GM04503 (cell line): ENCODE results near the gene RASSF7.

ENCODE experiments used
- DNase-seq: peaks from one replicate; pipeline ENCODE4 v3.0.0-alpha.2; 2012; ENCODE audit warnings: low read depth

RASSF7 gene

DNA sequence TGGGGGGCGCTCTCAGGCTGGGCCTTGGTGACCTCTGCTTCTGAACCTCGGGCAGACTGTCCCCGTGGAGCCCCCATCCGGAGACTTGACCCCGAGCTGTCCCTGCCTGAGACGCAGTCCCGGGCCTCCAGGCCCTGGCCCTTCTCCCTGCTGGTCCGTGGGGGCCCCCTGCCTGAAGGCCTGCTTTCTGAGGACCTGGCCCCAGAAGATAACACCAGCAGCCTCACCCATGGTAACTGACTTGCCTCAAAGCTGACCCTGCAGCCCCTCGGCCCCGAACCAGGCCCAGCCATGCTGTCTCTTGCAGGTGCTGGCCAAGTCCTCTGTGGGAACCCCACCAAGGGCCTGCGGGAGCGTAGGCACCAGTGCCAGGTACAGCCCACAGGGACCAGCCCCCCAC, 9.2 kb upstream of the RASSF7 start:
- DNase-seq = no peak

DNA sequence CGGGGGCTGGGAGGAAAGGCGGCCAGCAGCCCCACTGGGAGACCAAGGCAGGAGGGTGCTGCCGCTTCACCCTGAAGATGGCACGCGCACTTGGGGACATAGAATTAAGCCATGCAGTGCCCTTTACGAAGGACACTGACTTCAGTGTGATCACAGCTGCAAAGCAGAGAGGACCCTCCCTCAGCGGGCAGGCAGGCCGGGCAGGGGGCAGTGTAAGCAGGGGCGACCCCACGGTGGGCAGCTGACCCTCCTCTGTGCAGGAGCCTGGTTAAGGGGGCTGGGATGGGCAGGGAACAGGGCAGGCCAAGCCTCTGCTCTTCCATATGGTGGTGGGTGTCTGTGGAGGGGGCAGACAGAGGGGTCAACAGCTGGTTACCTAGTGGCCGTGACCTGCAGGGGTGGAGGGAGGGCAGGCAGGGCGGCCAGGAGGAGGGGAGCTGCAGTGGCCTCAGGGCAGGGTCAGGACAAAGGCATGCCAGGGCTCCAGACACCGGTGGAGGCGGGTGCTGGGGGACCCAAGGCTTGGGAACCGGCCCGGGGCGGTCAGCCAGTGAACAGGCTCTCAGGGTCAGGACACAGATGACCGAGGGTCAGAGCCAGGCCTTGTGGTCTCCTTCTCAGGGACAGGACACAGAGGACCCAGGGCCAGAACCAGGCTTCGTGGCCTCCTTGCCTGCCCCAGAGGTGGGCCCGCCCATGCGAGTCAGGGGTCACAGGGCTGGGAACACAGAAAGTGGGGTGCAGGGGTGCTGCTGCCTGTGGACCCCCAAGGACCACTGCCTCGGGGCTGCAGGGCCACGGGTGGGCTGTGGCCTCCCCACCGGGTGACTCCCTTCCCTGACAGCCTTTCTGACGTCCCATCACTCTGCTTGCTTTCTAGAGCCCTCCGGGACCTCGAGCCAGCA, 7.4 kb upstream of the RASSF7 start:
- DNase-seq = no peak

DNA sequence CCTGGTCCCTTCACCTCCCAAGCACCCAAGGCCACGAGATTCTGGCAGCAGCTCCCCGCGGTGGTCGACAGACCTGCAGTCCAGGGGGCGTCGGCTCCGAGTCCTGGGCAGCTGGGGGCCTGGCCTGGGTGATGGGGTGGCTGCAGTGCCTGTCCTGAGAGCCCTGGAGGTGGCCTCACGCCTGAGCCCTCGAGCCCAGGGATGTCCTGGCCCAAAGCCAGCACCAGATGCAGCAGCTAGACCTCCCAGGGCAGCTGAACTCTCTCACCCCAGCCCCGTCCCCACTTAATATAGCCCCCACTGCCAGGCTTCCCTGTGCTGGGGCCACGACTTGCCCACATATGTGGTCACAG, 6.8 kb upstream of the RASSF7 start:
- DNase-seq = no peak

DNA sequence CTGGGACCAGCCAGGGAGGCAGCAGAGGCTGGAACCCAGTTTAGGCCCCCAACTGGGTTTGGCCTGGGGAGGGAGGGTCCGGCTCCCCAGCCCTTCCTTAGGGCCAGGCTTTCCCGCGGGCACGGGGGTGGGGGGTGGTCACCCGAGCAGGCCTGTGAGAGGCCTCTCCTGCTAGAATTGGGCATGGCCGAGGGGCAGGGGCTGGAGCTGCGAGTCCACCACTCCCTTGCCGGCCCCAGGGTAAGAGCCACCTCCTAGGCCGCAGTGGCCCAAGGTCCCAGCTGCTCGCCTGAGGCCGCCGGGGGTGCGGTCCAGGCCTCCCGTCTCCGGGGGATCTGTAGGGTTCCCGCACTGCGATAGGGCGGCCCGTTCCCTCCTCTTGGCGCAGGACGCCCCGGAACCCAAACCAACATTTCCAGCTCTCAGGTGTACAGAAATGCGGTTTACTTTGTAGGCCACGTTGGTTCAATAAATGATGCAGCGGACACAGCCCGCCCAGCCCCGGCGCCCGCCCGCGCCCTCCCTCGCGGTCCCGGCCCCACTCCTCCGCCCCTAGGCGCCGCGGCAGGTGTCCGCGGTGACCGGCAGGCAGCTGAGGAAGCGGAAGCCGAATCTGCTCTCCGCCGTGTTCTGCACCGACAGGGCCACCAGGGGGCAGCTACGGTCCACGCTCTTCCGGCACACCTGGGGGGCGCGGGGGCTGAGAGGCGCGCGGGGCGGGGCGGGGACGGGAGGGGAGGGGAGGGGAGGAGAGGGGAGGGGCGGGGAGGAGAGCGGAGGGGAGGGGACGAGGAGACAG, 6.1 kb upstream of the RASSF7 start:
- no peak for DNase-seq

DNA sequence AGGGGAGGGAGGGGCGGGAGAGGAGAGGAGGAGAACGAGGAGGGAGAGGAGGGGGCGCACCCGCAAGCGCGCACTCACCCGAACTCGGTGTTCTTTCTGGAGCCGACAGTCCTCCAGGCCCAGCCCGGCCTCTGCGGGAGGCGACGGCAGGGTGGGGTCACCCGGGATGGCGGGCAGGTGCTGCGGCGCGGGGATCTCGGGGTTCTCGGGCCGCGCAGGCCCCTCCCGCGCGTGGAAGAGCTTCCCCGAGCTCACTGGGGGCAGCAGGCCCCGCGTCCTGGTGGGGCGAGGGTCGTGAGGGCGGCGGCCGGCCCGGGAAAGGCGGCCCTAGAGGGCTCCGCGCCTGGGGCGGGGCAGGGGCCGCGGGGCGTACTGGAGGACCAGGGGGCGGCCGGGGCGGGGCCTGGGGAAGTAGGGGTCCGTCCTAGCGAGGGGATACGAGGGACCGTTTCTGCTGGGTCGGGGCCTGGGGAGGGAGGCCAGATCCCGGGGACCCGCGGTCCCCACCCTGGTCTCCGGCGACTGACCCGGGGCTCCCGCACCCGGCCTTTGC, 5.5 kb upstream of the RASSF7 start:
- no peak for DNase-seq

DNA sequence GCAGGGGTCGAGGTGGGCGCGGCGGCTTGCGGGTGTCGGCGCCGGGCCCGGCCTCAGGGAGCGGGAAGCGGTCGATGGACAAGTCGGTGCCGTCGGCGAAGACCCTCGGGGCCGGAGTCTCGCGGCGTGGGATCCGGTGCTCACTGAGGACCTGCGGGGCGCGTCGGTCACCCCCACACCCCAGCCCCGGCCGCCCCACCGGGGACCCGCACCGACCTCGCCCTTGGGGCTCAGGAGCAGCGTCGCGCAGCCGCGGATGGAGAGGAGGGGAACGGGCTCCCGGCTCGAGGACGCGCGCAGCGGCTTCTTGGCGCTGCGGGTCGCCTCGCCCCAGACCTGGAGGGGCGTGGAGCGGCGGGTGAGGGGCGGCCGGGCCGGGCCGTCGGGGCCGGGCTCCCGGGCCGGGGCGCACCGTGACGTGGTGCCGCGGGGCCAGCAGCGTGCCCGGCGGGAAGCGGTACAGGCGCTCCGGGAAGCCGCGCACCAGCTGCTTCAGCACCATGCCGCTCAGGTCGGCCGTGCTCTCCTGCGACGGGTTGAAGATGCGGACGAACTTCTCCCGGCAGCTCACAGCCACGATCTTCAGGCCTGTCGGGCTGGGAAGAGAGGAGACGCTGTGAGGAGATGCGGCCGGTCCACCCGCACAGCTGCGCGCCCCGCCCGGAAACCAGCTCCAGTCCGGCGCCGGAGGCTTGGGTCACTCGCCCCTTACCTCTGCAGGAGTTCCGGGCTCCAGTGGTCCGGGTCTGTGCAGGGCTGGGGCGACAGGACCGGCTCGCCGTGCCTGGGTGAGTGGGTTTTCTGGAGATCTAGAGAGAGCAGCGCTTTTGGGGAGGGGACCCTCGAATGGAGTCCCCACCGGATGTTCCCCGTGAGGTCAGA, 4.7 kb upstream of the RASSF7 start:
- DNase-seq = no peak

DNA sequence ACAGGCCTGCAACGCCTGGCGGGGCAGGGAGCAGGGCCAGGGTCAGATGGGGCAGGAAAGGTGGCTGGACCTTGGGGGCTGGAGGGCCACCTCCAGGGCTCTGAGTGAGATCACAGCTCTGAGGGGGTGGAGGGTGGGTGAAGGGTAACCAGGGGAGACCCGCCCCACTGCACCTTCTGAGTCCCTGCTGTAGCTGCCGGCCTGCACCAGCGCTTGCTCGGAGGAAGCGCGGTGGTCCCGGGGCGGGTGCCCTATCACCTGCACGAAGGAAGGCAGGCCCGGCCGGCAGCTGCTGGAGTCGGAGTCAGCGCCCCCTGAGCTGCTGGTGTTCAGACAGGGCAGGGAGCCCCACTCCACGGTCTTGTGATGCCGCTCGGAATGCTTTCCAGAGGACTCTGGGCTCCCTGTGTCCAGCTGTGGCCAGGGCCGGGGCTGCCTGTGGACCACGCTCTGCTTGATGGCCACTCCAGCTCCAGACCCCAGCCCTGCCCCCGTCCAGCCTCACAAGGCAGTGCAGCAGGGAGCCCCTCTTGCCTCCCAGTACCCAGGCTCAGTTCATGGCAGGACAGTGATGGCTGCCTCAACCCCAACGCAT, 4.0 kb upstream of the RASSF7 start:
- no peak for DNase-seq

DNA sequence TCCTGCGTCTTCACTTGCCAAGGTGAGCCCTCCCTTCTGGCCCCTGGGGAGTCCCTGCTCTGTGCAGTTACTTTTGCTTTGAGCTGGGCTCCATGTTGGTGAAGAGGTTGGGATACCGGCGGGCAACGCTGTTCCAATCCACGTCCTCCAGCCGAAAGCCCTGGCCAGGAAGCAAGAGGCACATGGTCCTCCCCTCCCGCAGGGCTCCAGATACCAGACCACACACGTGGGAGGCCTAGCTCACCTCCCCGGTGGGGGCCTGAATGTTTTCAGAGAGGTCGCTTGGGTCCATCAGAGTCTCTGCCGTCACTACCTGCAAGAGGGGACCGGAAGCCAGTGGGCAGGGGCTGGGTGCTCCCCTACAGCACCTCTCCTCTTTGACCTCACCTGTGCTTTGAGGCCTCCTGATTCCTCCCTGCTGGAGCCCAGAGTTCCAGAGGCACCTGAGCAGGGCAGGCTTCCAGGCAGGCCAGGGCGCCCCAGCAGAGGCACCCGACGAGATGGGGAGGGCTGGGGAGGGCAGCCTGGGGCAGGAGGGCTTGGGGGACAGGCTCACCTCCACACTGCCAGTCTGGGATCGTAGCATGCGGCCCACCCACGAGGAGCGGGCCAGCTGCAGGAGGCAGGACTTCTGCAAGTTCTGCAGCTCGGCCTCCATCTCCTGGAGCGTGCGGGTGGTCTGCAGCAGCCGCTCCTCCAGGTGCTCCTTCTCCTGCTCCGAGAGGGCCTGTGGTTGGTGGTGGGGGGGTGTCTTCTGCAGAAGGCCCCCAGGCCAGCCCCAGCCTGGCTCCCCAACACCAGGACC, 3.2 kb upstream of the RASSF7 start:
- no peak for DNase-seq

DNA sequence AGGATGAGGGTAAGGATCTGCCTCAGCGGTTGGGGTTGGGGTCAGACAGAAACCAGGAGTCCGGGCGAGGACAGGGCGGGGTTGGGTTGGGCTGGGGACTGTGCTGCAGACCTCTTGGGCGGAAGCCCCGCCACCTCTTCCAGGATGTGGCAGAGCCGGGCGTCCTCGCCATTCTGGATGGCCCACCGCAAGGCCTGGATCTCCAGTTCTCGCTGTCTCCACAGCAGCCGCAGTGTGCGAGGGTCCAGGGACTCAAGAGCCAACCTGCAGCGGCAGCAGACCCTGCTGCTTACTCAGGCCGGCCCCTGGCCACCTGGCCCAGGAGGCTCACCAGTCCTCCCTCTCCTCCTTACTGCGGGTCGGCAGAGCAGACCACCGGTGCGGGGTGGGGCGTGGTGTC, 2.3 kb upstream of the RASSF7 start:
- DNase-seq = no peak

DNA sequence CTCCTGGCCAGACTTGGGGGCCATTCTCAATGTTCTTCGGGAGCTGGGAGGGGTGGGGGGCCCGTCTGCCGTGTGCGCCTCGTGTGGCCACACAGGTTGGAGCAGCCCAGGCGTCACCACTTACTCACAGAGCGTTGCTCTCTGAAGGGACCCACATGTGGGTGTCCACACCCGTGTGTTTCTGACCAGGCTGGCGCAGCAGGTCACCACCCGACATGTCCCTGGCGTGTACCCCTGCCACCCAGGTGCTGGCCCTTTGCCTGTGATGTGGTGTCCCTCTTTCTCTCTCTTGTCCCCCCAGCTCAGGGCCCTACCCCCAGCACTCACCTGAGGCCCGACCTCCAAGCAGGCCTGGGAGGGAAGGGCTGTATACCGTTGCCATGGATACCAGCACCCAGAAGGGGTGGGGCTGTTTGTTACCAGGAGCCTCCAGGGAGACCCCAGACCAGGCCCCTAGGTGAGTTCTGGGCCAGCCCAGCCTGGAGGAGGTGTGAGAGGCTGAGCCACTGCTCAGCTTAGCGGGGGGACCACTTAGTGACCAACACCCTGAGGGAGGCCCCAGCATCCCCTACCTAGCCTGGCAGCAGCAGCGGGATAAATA, 1.6 kb upstream of the RASSF7 start:
- no peak for DNase-seq

DNA sequence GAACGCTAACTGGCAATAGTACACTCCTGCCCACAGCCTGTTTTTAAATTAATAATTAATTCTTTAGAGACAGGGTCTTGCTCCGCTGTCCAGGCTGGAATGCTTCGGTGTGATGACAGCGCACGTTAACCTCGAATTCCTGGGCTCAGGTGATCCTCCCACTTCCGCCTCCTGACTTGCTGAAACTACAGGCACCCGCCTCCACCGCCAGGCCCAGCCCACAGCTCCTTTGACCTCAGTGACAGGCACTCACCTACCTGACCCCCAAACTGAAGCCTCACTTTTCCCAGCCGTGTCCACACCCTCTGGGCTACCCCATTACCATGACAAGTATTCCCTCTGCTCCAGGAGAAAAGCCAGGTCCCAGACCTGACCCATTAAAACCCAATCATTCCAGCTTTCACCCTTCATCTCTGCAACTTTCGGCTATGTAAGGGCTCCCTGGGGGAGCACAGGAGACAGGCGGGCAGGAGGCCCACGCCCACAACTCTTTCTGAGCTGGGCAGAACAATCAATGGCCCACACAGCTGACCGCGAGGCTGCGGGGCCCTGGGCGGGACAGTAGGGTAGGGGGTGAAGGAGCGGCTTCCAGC, 962 bp upstream of the RASSF7 start:
- no peak for DNase-seq

DNA sequence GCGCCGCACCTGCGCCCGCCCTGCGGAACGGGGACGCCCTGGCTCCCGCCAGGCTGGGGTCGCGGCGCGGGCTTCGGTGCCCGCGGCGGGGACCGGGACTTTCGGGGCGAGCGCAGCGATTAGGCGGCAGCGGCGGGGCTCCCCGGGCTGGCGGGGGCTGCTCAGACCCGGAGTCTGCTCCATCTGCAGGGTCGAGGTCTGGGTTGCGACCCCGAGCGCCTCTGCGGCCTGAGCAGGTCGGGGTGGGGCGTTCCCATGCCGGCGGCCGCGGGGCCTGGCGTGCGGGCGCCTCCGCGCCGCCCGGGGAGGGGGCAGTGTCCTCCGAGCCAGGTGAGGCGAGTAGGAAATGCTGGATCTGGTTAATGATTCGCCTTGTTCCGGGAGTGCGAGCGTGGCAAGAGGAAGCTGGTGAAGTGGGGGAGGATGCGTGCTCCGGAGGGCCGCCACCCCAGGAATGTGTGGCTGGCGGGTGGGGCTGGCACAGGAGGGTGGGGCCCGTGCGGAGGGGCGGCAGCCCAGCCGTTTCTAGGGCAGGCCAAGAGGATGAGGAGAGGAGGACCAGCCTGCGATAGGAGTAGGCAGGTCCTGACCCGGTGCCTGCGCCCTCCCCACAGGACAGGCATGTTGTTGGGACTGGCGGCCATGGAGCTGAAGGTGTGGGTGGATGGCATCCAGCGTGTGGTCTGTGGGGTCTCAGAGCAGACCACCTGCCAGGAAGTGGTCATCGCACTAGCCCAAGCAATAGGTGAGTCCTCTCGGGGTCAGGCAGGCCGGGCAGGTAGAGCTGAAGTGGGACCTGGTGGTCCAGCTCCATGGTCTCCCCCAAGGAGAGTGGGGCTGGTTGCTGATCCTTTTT, 606 bp downstream of the RASSF7 start:
- no peak for DNase-seq

DNA sequence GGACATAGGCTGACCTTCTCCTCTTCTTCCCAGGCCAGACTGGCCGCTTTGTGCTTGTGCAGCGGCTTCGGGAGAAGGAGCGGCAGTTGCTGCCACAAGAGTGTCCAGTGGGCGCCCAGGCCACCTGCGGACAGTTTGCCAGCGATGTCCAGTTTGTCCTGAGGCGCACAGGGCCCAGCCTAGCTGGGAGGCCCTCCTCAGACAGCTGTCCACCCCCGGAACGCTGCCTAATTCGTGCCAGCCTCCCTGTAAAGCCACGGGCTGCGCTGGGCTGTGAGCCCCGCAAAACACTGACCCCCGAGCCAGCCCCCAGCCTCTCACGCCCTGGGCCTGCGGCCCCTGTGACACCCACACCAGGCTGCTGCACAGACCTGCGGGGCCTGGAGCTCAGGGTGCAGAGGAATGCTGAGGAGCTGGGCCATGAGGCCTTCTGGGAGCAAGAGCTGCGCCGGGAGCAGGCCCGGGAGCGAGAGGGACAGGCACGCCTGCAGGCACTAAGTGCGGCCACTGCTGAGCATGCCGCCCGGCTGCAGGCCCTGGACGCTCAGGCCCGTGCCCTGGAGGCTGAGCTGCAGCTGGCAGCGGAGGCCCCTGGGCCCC, 1.4 kb downstream of the RASSF7 start:
- no peak for DNase-seq

DNA sequence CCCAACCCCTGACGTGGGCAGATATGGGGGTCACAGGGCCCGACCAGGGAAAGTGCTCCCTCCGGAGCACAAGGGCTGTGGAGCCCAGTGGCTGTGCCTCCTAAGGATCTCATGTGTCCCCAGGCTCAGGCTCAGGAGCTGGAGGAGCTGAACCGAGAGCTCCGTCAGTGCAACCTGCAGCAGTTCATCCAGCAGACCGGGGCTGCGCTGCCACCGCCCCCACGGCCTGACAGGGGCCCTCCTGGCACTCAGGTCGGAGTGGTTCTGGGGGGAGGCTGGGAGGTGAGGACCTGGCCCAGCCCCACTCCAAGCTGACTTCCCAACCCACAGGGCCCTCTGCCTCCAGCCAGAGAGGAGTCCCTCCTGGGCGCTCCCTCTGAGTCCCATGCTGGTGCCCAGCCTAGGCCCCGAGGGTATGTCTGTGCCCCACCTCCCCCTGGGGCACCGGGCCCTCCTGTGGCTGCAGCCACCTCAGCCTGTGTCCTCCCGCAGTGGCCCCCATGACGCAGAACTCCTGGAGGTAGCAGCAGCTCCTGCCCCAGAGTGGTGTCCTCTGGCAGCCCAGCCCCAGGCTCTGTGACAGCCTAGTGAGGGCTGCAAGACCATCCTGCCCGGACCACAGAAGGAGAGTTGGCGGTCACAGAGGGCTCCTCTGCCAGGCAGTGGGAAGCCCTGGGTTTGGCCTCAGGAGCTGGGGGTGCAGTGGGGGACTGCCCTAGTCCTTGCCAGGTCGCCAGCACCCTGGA, 2.5 kb downstream of the RASSF7 start:
- DNase-seq = no peak

DNA sequence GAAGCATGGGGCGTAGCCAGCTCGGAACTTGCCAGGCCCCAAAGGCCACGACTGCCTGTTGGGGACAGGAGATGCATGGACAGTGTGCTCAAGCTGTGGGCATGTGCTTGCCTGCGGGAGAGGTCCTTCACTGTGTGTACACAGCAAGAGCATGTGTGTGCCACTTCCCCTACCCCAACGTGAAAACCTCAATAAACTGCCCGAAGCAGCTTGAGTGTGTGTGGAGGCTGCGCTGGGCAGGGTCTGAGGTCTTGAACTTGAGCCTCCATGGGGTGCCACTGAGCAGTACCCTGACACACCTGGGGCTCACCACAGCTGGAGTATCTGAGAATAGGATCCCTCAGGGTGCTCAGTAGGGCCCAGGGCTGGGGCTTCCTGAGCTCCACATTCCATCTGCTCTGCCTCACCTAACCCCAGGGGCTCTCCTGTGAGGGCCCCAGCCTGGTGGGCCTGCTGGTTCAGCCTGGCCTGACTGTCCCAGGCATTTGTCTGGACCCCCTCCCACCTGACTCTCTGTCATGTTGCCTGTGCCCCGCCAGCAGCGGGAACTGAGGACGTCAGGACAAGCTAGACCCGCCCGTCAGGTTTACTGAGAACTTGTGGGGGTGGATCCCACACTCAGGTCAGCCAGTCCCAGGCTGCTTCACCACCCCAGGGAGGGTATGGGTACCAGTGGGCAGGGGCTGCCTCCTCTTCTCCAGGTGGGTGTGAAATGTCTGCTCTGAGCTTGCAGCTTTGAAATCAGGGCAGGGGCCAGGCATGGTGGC, 3.2 kb downstream of the RASSF7 start:
- DNase-seq = no peak

DNA sequence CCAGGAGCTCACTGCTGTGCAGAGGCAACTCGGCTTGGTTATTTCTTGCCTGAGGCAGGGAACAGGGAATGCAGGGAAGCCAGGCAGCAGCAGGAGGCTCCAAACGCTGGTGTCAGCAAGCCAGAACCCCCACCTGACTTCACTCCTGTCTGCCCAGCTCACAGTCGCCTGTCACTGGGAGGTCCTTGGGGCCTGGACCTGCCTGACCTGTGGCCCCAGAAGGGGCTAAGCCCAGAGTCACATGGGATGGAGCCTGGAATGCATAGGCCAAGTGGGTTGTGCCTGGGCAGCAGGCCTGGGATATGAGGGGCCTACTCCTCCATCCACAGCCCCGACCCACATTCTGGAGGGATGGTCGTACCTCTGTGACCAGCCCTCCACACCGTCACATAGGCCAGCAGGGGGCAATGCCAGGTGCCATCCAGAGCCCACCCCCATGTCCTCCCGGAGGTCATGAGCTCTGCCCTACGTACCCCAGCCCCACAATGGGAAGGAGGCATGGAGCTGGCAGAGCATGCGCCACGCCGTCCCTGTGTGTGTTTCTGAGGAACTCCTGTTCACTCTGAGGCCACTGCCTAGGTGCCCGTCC, 5.2 kb downstream of the RASSF7 start:
- no peak for DNase-seq
